ENCODE measurements around the gene MRPL34.

DNA sequence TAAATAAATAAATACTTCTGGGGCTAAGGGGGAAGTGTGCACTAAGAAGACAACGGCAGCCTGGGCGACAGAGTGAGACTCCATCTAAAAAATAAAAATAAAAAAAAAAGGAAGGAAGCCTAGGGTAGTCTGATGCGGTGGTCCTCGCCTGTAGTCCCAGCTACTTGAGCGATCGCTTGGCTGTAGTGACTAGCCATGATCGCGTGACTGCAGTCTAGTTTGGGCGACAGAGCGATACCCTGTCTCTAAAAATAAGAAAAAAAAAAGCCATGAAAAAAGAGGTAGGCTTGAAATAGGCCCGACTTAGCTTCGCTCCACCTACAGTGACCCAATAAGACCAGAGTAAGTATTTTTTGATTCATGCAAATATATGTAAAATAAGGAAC is 39.1 kb upstream of the MRPL34 start:
- TF ChIP-seq CTCF (IDR thresholded peaks at IDR 0.05): no peak
- TF ChIP-seq POLR2A (IDR thresholded peaks at IDR 0.05): no peak

All from right lobe of liver (tissue), 4 donors.